GM19099 (cell line): Measurements from ENCODE around the gene MOV10L1.

Source experiments
- POLR2A ChIP-seq: IDR thresholded peaks from 3 replicates; pipeline ENCODE4 v1.6.1; 2011; ENCODE audit warnings: low read depth; ENCODE audit not compliant: insufficient read length; ENCODE audit errors: extremely low read depth

MOV10L1 gene

DNA sequence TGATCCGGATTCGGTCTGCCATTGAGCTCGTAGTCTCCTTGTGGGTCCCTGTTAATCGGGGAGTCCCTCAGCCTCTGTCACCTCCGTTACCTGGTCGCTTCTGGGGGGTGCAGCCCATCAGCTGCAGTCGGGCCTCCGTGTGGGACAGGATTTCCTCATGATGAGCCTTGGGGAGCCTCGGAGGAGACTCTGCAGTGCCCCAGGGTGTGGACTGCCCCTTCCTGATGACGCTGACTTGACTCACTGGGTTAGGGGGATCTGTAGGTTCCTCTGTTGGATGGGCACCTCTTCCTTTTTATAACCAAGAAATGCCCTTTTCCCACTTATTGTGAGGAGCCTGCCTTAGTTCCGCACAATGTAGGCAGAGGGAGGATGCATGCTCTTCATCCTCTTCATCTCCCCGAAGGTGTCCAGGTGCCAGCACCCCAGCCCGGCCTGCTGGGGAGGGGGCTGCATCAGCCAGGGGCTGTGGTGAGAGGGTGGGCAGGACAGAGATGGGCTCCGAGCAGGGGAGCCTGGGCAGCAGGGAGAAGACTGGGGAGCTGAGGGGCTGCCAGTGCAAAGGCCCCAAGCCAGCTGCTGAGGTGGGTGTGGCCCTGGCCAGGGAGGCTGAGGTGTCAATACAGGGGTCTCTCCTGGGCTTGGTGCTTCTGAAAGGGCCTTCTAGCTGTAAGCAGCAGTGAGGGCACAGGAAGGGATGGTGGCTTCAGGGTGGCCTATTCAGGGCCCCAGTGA, 18.2 kb upstream of the MOV10L1 start:
- no peak for TF ChIP-seq POLR2A

DNA sequence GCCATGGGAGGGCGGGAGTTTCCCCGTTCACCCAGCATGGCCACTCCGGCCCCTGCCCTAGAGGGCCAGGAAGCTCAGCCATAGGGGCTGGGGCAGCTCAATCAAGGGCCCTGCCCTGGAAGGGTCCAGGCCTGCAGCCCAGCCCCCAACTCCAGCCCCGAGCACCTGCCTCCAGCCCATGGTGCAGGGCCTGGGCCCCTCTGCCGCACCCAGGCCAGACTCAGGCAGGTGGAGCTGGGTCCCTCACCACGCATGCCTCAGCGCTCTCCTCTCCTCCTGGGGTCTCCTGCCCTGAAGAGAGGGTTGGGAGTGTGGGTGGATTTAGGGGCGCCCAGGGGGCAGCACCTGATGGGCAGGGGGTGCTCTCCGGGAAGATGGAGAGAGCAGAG, 17.6 kb upstream of the MOV10L1 start:
- no peak for TF ChIP-seq POLR2A

DNA sequence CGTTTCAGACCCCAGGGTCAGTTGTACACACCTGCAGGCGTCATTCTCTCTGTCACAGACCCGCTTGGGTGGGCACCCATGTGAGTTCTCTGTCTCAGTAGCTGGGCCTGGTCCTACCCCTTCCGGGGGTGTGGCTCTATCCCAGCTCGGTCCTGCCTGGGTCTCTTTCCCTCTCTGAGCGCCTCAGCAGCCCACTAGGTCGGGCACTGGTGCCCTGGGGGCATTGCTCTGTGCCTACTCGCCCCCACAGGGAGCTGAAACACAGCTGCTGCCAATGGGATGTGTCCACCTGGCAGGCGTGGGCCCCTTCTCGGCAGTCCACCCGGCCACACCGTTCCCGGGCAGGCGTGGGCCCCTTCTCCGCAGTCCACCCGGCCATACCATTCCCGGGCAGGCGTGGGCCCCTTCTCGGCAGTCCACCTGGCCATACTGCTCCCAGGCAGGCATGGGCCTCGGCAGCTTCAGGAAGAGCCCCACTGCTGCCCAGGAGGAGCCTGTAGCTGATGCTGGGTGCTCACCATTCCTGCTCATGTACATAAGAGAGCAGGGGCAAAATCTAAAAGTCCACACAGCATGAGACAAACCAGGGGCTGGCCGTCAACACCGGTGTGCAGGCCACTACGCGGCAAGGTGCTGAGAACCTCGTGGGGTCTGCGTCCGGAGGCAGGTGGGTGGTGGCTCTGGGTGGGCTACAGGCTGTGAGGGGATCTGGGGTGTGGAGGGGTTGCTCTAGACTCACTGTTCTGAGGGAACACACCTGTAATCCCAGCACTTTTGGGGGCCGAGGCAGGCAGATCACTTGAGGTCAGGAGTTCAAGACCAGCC, 16.9 kb upstream of the MOV10L1 start:
- no peak for TF ChIP-seq POLR2A

DNA sequence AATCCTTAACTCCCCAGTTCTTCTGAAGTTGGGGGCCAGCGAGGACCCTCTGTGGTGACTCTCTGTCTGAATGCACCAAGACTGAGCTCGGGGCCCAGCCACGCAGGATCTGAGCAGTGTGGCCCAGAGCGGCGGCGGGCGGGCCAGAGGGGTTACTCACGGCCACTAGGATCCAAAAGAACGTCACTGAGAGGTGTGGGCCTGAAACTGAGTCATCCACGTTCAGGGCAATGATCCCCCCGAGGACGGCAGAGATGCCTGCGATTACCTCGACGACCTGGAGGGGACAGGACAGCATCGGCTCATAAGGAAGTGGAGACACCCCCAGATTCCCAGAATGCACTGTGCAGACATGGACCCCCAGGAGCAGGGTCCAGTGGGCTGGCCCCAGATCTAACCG, 15.8 kb upstream of the MOV10L1 start:
- no peak for TF ChIP-seq POLR2A

DNA sequence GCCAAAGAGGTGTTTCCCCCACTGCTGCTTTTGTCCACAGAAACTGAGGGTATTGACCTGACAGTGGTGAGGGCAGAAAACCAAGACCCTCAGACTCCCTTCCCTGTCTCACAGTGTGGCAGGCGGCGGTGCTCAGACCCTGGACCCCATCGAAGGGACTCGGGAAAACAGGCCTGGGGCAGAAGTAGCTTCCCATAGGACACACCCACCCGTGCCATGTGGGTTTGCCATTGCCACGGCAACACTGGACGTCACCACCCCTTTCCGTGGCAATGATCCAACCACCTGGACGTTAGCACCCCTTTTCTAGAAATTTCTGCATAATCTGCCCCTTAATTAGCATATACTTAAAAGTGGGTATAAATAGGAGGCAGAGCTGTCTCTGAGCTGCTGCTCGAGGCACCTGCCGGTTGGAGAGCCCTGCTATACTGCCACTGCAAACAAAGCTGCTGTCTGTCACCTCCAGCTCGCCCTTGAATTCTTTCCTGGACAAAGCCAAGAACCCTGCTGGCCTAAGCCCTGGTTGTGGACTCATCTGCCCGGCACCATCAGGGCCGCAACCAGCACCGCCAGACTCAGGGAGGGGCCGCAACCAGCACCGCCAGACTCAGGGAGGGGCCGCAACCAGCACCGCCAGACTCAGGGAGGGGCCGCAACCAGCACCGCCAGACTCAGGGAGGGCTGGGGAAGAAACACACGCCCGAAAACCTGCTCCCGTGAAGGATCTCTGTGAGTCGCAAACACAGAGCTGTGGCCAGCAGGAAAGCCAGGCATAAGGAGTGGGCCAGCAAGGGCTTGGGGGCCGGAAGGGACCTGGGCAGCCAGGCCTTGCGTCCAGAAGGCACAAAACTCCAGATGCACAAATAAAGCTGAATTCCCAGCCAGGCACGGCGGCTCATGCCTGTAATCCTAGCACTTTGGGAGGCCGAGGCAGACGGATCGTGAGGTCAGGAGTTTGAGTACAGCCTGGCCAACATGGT, 15.0 kb upstream of the MOV10L1 start:
- no peak for TF ChIP-seq POLR2A

DNA sequence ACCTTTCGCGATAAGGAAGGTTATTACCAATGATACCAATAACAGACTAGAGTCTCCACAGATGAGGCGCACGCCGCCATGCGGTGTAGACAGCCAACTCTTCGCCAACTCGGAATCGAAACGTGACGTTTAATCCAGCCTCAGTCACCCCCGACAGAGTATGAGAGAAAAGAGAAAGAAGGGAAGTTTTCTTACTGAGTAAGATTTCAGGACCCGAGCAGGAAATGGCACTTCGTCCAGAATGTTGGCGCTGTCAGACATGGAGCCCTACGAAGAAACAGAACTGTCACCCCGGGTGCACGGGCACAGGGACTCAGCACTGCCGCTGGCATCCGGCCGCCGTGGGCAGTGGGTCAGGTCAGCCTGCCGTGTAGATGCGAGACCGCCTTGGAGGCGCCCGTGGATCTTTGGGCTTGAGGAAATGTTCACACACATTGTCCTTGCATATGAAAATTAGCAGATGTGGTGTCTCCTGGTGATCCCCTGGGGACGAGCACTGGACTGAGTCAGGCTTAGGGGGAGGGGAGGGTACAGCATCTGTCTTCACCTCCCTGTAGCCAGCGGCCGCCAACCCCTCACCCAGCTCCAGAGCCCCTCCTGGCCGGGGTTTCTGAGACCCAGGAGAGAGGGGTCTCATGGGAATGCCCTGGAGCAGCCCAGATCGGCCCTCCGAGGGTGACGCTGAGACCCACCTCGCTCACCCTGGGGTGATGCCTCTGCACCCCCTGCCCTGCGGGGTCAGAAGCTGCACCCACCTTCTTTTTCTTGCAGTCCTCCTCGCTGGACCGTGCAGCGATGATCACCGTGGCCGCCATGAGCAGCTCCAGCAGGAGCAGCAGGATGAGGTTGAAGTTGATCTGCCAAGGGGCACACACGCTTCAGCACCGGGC, 12.9 kb upstream of the MOV10L1 start:
- no peak for TF ChIP-seq POLR2A

DNA sequence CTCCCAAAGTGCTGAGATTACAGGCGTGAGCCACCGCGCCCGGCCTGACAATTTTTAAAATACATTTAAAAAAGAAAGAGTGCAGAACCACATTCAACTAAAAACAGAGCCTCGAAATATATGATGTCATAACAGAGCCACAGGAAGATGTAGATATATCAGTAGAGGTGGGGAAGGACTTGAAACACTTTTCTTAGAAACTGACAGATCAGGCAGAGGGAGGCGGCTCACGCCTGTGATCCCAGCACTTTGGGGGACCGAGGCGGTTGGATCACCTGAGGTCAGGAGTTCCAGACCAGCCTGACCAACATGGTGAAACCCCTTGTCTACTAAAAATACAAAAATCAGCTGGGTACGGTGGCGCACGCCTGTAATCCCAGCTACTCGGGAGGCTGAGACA, 11.6 kb upstream of the MOV10L1 start:
- no peak for TF ChIP-seq POLR2A

DNA sequence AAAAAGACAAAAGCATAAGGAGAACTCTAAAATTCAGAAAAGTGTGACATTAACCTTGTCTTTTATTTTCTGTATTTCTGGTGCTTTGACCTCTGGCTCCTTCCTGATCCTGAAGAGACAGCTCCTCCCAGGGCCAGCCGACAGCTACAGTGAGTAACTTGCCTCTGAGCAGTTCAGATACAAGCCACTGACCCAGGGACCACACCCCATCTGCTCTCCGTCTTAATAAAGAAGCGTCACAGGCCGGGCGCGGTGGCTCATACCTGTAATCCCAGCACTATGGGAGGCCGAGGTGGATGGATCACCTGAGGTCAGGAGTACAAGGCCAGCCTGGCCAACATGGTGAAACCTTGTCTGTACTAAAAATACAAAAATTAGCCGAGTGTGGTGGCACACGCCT, 11.0 kb upstream of the MOV10L1 start:
- TF ChIP-seq POLR2A, result no peak

DNA sequence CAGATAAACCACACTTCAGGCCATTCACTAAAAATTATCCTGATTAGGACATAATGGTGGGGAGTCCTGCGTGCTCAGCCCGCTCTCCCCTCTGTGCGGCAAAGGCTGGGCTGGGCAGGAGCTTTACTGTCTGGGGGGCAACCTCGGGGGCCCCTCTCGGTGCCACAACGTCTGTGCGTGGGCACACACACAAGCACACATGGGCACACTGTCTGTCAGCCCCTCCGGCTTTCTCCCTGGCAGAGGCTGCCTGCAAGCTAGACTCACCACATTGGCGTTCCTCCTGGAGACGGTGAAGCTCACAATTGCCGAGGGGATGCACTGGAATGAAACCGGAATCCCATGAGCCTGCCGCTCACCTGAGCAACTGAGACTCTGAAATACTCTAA, 9.7 kb upstream of the MOV10L1 start:
- no peak for TF ChIP-seq POLR2A

DNA sequence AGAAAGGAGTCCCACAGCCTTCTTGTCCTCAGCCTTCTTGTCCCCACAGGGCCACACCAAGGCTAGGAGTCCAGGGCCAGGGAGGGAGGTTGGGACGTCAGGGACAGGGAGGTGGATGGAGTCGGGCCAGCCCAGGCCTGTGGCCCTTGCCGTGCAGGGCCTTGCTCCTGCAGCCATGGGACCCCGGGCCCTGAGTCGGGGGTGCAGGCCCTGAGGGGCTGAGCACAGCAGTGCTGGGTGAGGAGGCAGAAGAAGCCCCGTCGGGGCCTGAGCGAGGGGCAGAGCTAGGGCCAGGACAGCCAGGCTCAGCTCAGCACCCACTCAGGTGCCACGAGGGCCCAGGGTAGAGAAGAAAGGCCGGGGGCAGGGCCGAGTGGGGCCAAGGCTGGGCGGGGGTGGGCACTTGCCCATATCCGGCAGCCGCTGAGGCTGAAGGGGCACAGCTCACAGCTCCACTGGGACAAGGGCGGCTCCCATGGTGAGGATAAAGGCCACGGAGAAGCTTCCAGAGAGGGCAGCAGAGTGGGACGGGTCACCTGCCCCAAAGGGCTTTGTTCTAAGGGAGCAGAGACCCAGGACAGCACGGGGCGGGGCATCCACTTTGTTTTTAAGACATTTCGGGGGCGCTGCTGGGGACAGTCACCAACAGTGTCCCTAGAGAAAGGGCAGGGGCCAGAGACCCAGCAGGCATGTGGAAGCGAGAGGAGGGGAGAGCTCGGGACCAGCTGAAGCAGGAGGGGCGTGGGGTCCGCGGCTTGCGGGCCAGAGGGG, 8.2 kb upstream of the MOV10L1 start:
- TF ChIP-seq POLR2A, result no peak

DNA sequence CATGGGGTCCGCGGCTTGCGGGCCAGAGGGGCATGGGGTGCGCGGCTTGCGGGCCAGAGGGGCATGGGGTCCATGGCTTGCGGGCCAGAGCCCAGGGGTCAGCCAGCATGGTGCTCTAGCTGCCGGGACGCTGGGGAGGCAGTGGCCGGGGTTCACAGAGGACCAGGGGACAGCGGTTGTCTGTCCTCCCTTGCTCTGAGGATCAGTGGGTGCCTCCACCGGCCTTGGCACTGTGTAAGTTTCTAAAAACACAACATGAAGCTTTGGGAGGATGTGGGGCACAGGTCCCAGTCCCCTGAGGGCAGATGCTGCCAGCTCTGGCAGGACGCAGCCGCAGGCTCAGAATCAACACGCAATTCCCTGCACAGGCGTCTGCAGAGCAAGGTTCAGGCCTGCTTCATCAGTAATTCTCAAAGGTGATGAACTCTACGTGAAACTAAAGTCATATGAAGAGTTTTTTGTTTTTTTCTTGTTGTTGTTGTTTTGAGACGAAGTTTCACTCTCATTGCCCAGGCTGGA, 7.5 kb upstream of the MOV10L1 start:
- TF ChIP-seq POLR2A, result no peak

DNA sequence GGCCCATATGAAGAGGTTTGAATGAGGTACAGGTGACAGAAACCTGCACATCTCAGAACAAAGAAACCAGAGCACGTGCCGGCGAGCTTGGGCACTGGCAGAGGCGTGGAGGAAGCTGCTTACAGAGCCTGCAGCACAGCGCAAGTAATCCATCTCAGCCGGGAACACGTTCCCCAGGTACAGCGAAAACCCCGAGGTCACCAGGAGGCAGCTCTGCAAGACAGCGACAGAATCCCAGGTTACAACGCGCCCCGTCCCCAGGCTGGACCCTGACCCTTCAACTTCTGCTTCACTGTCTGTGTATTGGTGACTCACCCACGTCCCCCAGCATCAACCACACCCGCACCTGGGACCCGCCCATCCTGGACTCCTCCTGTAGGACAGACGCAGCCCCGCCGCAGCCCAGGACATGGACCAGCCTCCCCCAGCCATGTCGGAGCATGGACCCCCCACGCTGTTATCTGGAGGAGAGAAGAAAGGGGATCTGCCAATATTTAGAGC, 6.8 kb upstream of the MOV10L1 start:
- TF ChIP-seq POLR2A, result no peak

DNA sequence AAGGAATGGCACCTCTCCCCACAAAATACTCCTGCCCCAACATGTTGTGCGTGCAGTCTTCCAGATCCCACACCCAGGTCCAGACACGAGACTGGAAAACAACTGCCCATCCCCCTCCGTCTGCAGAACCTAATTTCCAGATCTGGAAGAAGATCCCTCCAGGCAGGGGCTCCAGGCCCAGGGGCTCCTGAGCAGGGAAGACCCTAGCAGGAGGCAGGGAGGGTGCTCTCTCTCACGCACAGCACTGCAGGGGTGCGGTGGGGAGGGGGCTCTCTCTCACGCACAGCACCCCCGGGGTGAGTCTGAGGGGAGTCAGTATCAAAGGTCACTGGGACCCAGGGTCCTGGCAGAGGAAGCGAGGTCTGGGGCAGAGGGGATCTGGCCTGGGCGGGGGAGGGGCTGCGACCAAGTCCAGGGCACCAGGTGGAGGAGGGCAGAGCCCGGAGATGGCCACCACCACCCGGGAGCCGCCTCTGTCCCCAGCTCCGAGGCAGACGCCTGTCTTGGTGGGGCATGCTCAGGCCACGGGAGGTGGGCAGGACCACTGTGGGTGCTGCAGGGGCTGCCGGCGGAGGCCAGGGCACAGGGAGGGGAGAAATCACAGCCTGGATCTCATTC, 6.2 kb upstream of the MOV10L1 start:
- TF ChIP-seq POLR2A, result no peak
